Measurements from ENCODE around the gene ZIC1.

GRCh38 chr3:147369231-147369630, 39.9 kb upstream of the ZIC1 start:
- TF ChIP-seq POLR2A (IDR thresholded peaks at IDR 0.05) (no peak), CTCF (IDR thresholded peaks at IDR 0.05) (no peak)
